Aorta (tissue), 5 donors: ENCODE results near the gene HLA-DRB1. TPM values are rescaled to one million over a fixed set of nuclear protein-coding genes. Genes with fewer than 3 reads are reported as not detected.
"Not testable (repeated sequence)": the region's sequence is repeated elsewhere in the genome, so short reads cannot be mapped to it uniquely, and the experiment has no call there.

Experiments used
- ATAC-seq: fragments of 200-7000 bp; cut with Tn5 transposase; one replicate; pipeline ENCODE4 v1.9.1; 2022; ENCODE audit warnings: moderate library complexity; ENCODE audit not compliant: low FRiP score
- DNase-seq, 2 donors: peaks; one replicate each; pipeline ENCODE4 v3.0.0-alpha.2; 2020
- H3K27ac ChIP-seq, 2 donors: one replicate each; pipeline ENCODE4 v1.5.1; 2013; ENCODE audit warnings: low read length in 2 of 2, mild to moderate bottlenecking in 2 of 2, moderate library complexity in 2 of 2, control low read depth in 1 of 2, inconsistent platforms in 1 of 2, low read depth in 1 of 2
- H3K27me3 ChIP-seq, 2 donors: one replicate each; pipeline ENCODE4 v1.6.1; 2013; ENCODE audit warnings: control low read depth in 1 of 2, low read length in 1 of 2, mild to moderate bottlenecking in 1 of 2, moderate library complexity in 1 of 2; ENCODE audit not compliant: insufficient read depth in 2 of 2, control insufficient read depth in 1 of 2
- H3K36me3 ChIP-seq, 2 donors: one replicate each; pipeline ENCODE4 v1.6.1; 2013; ENCODE audit warnings: control low read depth in 1 of 2, low read length in 1 of 2, mild to moderate bottlenecking in 1 of 2; ENCODE audit not compliant: insufficient read depth in 2 of 2, control insufficient read depth in 1 of 2
- H3K4me1 ChIP-seq, 2 donors: one replicate each; pipeline ENCODE4 v1.6.1; 2013; ENCODE audit warnings: low read length in 2 of 2, control low read depth in 1 of 2, mild to moderate bottlenecking in 1 of 2, moderate library complexity in 1 of 2; ENCODE audit not compliant: insufficient read depth in 2 of 2, control insufficient read depth in 1 of 2
- H3K4me3 ChIP-seq, 2 donors: one replicate each; pipeline ENCODE4 v1.5.1; 2013; ENCODE audit warnings: low read length in 2 of 2, control low read depth in 1 of 2, mild to moderate bottlenecking in 1 of 2
- H3K9me3 ChIP-seq: one replicate; pipeline ENCODE4 v1.6.1; 2013; ENCODE audit warnings: mild to moderate bottlenecking, low read length; ENCODE audit not compliant: control insufficient read depth
- whole genome bisulfite sequencing, 2 donors: extraction: QIAGEN DNeasy Blood & Tissue Kit; methylation state at CpG; one replicate each; pipeline ENCODE4 v1.1.7; 2013; 5-methylcytosine and 5-hydroxymethylcytosine counted together
- intact Hi-C, 2 donors: fragments of 100-400 bp; cut with DNase I; formaldehyde crosslinking; loops; one replicate each; pipeline versions ENCODE4 v1.14.2 to v1.15.0; 2022
- polyA plus RNA-seq, 2 donors: library from polyadenylated mRNA; stranded (reverse); fragments of 200-250 nt; gene quantifications; one replicate each; pipeline ENCODE4 v1.2.3, GENCODE V29; 2013
- total RNA-seq, 2 donors: library from RNA; stranded (reverse); fragmentation: NEBNext Ultra II Directional; extraction: Animal tissue kit (Norgen Biotek cat#: 25700); gene quantifications; one replicate each; pipeline ENCODE4 v1.2.1, GENCODE V29; 2021
- donor health status: healthy with polysubstance abuse.
- donor health status: Bipolar disorder and iron deficiency.
- donor health status: DM: no; HTN: no; CAD: no.
- donor health status: DM: no; HTN: no; CAD: no.
- donor health status: DM: yes; HTN: yes; CAD: no.

HLA-DRB1 gene
- total and polyA plus RNA-seq, 4 donors: 18.5 to 157 (median 114) TPM

GRCh38 chr6:32578962-32579361 is 10.7 kb downstream of the HLA-DRB1 start:
- Histone ChIP-seq H3K4me3 (no peak overlapping the region), H3K9me3 (no peaks in the 10 kb centered on the region), H3K36me3 (no peaks in the 10 kb centered on the region), H3K27me3 (no peaks in the 10 kb centered on the region), H3K4me1 (no peaks in the 10 kb centered on the region), H3K27ac (no peak overlapping the region)
- intact Hi-C loops: no loop called here
- ATAC-seq (no peak), DNase-seq (no peak)
- 0% methylated on average over 3 of the region's 3 CpGs for WGBS, 2 donors

DNA sequence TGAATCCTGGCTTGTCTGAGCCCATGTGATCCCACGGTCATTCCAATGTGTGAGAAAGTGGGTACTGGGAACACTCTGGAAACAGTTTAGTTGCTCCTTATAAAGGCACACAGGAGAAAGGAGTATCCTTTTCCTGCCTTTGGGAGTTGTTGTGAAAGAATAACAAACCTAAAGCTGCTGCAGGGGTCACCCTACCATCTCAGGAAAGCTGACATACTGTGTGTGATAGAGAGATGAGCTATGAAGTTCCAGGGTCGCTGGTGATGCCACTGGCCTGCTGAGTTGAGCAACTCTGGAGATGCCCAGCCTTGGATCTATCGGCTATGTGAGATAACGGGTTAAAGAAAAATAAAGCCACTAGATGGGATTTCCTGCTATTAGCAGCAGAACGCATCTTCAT is 12.2 kb downstream of the HLA-DRB1 start:
- H3K27ac ChIP-seq, ATAC-seq, DNase-seq, H3K27me3 ChIP-seq, H3K4me3 ChIP-seq, H3K36me3 ChIP-seq, H3K4me1 ChIP-seq, H3K9me3 ChIP-seq, intact Hi-C loops: not testable (repeated sequence)
- 11 to 23% methylated on average over 5 of the region's 5 CpGs for WGBS, 2 donors

DNA sequence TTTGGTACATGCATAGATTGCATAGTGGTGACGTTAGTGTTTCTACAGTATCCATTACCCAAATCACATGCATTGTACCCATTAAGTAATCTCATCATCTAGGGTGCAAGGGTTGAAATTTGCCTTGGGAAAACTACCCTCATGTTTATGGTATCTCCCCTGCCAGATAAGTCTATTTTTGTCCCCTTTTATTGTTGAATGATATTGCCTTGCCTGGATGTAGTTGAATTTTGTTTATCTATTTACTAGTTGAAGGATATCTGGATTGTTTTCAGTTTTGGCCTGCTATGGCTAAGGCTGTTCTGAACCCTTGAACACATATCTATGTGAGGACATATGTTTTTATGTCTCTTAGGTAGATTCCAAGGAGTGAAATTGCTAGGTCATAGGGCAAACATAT is 13.4 kb downstream of the HLA-DRB1 start:
- H3K27me3 ChIP-seq: no peaks in the 10 kb centered on the region
- no peak overlapping the region for H3K27ac ChIP-seq
- WGBS, 2 donors: 69 to 79% methylated on average over 1 of the region's 1 CpG
- DNase-seq (no peak), ATAC-seq (no peak)
- H3K4me1 ChIP-seq: no peaks in the 10 kb centered on the region
- intact Hi-C loops: no loop called here
- no peak overlapping the region for H3K4me3 ChIP-seq
- H3K36me3 ChIP-seq: no peaks in the 10 kb centered on the region
- H3K9me3 ChIP-seq: no peaks in the 10 kb centered on the region

DNA sequence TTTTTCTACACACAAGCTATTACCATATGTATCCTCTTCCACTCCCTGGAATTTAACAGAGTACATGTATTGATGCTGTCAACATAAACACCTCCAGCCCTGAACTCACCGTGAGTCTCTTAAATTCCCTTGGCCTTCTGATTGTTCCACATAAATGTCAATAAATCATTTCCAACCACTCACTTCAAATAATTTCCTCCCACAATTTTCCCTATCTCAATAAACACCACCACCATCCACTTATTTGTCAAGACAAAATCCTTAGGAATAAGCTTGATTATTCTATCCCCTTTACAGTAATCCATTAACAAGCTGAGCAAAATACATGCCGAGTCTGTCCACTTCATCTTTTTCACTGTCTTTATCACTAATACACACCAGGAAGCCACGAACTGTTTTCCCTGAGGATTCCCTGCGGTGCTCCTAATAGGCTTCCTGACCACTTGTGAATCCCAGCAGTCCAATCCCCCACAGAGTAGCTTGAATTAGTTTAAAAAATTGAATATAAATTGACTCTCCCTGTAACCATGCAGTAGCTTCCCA is 19.2 kb downstream of the HLA-DRB1 start:
- H3K27me3 ChIP-seq: no peaks in the 10 kb centered on the region
- H3K27ac ChIP-seq: no peak overlapping the region
- no peak overlapping the region for H3K4me3 ChIP-seq
- DNase-seq (no peak), ATAC-seq (no peak)
- intact Hi-C loops: no loop called here
- no peaks in the 10 kb centered on the region for H3K4me1 ChIP-seq
- no peaks in the 10 kb centered on the region for H3K36me3 ChIP-seq
- WGBS, 2 donors: 24 to 36% methylated on average over 2 of the region's 4 CpGs
- no peaks in the 10 kb centered on the region for H3K9me3 ChIP-seq

- ATAC-seq: no peak
- Histone ChIP-seq H3K36me3 (no peaks in the 10 kb centered on the region), H3K27me3 (no peaks in the 10 kb centered on the region), H3K4me3 (no peak overlapping the region), H3K9me3 (no peaks in the 10 kb centered on the region), H3K4me1 (no peaks in the 10 kb centered on the region), H3K27ac (no peak overlapping the region)
- intact Hi-C loops: no loop called here
- 0% methylated on average over 2 to 5 of the region's 6 CpGs for WGBS, 2 donors
- DNase-seq: no peak
Measured at GRCh38 chr6:32568561-32568960, 21.1 kb downstream of the HLA-DRB1 start.

DNA sequence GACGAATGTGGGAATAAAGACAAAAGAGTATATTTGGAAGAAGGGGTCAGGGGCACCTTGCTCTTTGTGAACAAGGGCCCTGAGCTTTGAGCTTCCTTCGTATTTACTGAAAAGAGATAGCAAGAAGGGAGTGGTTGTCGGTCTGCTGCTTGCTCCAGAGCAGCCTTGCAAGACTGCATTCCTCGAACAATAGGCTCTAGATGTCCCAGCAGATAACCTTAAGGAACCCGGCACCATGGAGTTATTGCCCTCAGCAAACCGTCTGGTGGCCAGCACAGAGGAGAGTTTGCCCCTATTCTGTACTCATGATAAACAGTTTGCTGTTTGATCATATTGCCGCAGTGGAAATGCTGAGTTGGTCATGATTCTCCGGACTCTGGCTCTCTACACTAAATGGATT is 22.7 kb downstream of the HLA-DRB1 start:
- Histone ChIP-seq H3K9me3 (no peaks in the 10 kb centered on the region), H3K36me3 (no peaks in the 10 kb centered on the region), H3K4me3 (no peak overlapping the region), H3K27me3 (no peaks in the 10 kb centered on the region), H3K27ac (no peak overlapping the region), H3K4me1 (no peaks in the 10 kb centered on the region)
- no peak for ATAC-seq
- intact Hi-C loops: no loop called here
- DNase-seq: no peak
- 45 to 46% methylated on average over 2 to 6 of the region's 8 CpGs for WGBS, 2 donors

GRCh38 chr6:32565511-32565910 is 24.1 kb downstream of the HLA-DRB1 start:
- no CpG with 5 or more reads among the region's 1 CpG for WGBS, 2 donors
- DNase-seq (no peak), ATAC-seq (no peak)
- Histone ChIP-seq H3K4me3 (no peak overlapping the region), H3K4me1 (no peaks in the 10 kb centered on the region), H3K27me3 (no peaks in the 10 kb centered on the region), H3K27ac (no peak overlapping the region), H3K36me3 (no peaks in the 10 kb centered on the region), H3K9me3 (no peaks in the 10 kb centered on the region)
- intact Hi-C loops: no loop called here

DNA sequence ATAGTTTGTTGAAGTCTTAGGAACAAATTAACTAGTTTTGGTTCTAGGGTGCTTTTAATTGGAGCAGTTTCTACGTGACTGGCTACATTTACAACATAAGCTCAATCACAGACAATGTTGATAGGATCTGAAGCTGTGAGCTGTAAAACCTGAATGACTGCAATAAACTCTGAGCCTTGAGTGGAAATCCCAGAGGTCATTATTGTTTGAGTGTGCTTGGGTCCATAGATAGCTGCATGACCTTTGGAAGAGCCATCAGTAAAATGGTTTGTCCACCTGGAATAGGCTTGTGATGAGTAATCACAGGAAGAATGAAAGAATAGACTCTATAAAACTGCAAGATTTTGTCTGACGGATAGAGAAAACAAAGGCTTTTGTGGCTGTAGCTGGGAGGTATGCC is 26.7 kb downstream of the HLA-DRB1 start:
- Histone ChIP-seq H3K9me3 (no peaks in the 10 kb centered on the region), H3K4me3 (no peak overlapping the region), H3K4me1 (no peaks in the 10 kb centered on the region), H3K36me3 (no peaks in the 10 kb centered on the region), H3K27ac (no peak overlapping the region), H3K27me3 (no peaks in the 10 kb centered on the region)
- DNase-seq (no peak), ATAC-seq (no peak)
- WGBS, 2 donors: no CpG with 5 or more reads among the region's 2 CpGs
- intact Hi-C loops: no loop called here

DNA sequence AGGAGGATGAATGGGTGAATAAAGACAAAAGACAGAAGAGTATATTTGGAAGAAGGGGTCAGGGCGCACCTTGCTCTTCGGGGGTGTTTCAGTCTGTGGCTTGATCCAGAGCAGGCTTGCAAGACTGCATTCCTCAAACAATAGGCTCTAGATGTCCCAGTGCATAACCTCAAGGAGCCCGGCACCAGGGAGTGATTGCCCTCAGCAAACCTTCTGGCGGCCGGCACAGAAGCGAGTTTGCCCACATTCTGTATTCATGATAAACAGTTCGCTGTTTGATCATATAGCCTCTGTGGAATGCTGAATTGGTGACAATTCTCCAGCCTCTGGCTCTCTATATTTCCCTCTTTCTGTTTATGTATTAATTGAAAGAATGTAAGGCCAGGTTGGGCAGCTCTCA is 29.9 kb downstream of the HLA-DRB1 start:
- no peaks in the 10 kb centered on the region for H3K4me1 ChIP-seq
- intact Hi-C loops: no loop called here
- no peaks in the 10 kb centered on the region for H3K27me3 ChIP-seq
- DNase-seq (no peak), ATAC-seq (no peak)
- no peaks in the 10 kb centered on the region for H3K36me3 ChIP-seq
- no peaks in the 10 kb centered on the region for H3K9me3 ChIP-seq
- no peak overlapping the region for H3K27ac ChIP-seq
- 0% methylated on average over 1 of the region's 7 CpGs; no CpG with 5 or more reads in 1 of the 2 donors for WGBS, 2 donors
- H3K4me3 ChIP-seq: no peak overlapping the region
